Keratinocyte (primary cell): ENCODE data around the gene PTPRU. TPM values are rescaled to one million over a fixed set of nuclear protein-coding genes. Genes with fewer than 3 reads are reported as not detected.

Source experiments
- DNase-seq: peaks from one replicate; pipeline ENCODE4 v3.0.0-alpha.2; 2011; ENCODE audit warnings: low read depth, missing footprints, low spot score
- FAIRE-seq: peaks from 2 replicates; lab custom pipeline; 2011; peaks lifted over from hg19 to GRCh38; lab: Jason Lieb, UNC
- H2AFZ ChIP-seq: 2 replicates; pipeline ENCODE4 v1.6.0; 2012; ENCODE audit warnings: low read length, control low read depth, inconsistent platforms; ENCODE audit not compliant: control insufficient read depth
- H3K27ac ChIP-seq: 2 replicates; pipeline ENCODE4 v1.5.1; 2011; ENCODE audit warnings: low read length; ENCODE audit not compliant: control insufficient read depth, insufficient read depth
- H3K27me3 ChIP-seq: 3 replicates; pipeline ENCODE4 v1.6.0; 2011; ENCODE audit warnings: low read length; ENCODE audit not compliant: control insufficient read depth, insufficient read depth; ENCODE audit errors: extremely low read depth
- H3K36me3 ChIP-seq, 2 experiments: 2 replicates in 1 of 2; 3 replicates in 1 of 2; pipeline ENCODE4 v1.5.1; 2011; ENCODE audit warnings: low read length in 2 of 2, mild to moderate bottlenecking in 1 of 2; ENCODE audit not compliant: control insufficient read depth in 2 of 2, insufficient read depth in 2 of 2; ENCODE audit errors: extremely low read depth in 1 of 2
- H3K4me1 ChIP-seq: 3 replicates; pipeline ENCODE4 v1.5.1; 2011; ENCODE audit warnings: low read length; ENCODE audit not compliant: control insufficient read depth, insufficient read depth; ENCODE audit errors: extremely low read depth
- H3K4me2 ChIP-seq: 3 replicates; pipeline ENCODE4 v1.6.0; 2011; ENCODE audit warnings: low read depth, low read length; ENCODE audit not compliant: control insufficient read depth, insufficient read depth; ENCODE audit errors: extremely low read depth
- H3K4me3 ChIP-seq, 3 experiments: fragments of 200-600 bp in 1 of 3; sonication (generic) in 1 of 3; 2 replicates in 2 of 3; 3 replicates in 1 of 3; pipeline ENCODE4 v1.5.1; 2011 to 2016; ENCODE audit warnings: low read length in 3 of 3, mild to moderate bottlenecking in 3 of 3, control low read depth in 2 of 3, inconsistent platforms in 1 of 3, low read depth in 1 of 3, mixed read lengths in 1 of 3, mixed run types in 1 of 3, moderate library complexity in 1 of 3; ENCODE audit not compliant: control insufficient read depth in 2 of 3, insufficient read depth in 2 of 3; ENCODE audit errors: extremely low read depth in 1 of 3
- H3K79me2 ChIP-seq: 2 replicates; pipeline ENCODE4 v1.6.0; 2012; ENCODE audit warnings: low read length; ENCODE audit not compliant: control insufficient read depth, insufficient read depth
- H3K9ac ChIP-seq: 3 replicates; pipeline ENCODE4 v1.6.0; 2011; ENCODE audit warnings: low read length; ENCODE audit not compliant: control insufficient read depth, insufficient read depth; ENCODE audit errors: extremely low read depth
- H3K9me1 ChIP-seq: 3 replicates; pipeline ENCODE4 v1.6.0; 2011; ENCODE audit warnings: low read length; ENCODE audit not compliant: control insufficient read depth, insufficient read depth; ENCODE audit errors: extremely low read depth
- H3K9me3 ChIP-seq: 2 replicates; pipeline ENCODE4 v1.5.1; 2012; ENCODE audit warnings: low read depth, low read length; ENCODE audit not compliant: control insufficient read depth
- H4K20me1 ChIP-seq: 3 replicates; pipeline ENCODE4 v1.6.0; 2011; ENCODE audit warnings: low read length; ENCODE audit not compliant: control insufficient read depth, insufficient read depth; ENCODE audit errors: extremely low read depth
- CTCF ChIP-seq, 3 experiments: IDR thresholded peaks in 1 of 3; conservative IDR thresholded peaks in 1 of 3; optimal IDR thresholded peaks in 1 of 3; 2 replicates in 2 of 3; 3 replicates in 1 of 3; pipeline versions ENCODE3 to v1.5.1; 2011; ENCODE audit warnings: low read length in 3 of 3, mild to moderate bottlenecking in 3 of 3, moderate library complexity in 2 of 3, control low read depth in 1 of 3, inconsistent platforms in 1 of 3; ENCODE audit not compliant: insufficient read depth in 2 of 3; ENCODE audit errors: extremely low read depth in 1 of 3
- EZH2 ChIP-seq: IDR thresholded peaks from one replicate; pipeline ENCODE4 v1.6.1; 2012; ENCODE audit warnings: inconsistent platforms, mild to moderate bottlenecking, low read length, moderate library complexity
- dilution Hi-C: fragments of 300-500 bp; cut with MboI; formaldehyde crosslinking; loops from one replicate; pipeline ENCODE4 v1.7.0; 2020; ENCODE audit warnings: low sequenced_read_pairs; ENCODE audit not compliant: extremely low pct_ligation_motif_present
- polyA plus RNA-seq, 5 experiments: library from polyadenylated mRNA; depleted of rRNA in 3 of 5; stranded (reverse) in 3 of 5; stranded (forward) in 1 of 5; unstranded in 1 of 5; fragments of >200 nt; gene quantifications; 1 replicate in 1 of 5; 2 replicates in 3 of 5; 3 replicates in 1 of 5; pipeline versions ENCODE4 v1.2.1 to v1.2.3, GENCODE V29; 2011 to 2012; ENCODE audit warnings: missing spikeins in 2 of 5, low read depth in 1 of 5, low replicate concordance in 1 of 5

The PTPRU gene
- polyA plus RNA-seq, 1 donor (not counting 4 experiments of a cell fraction or from before 2014, with no cell fraction given), result 4.3 TPM

- no peak overlapping the region for H3K4me2 ChIP-seq
- H3K4me1 ChIP-seq, result peaks cover 20% of the 10 kb centered on the region
- H3K27me3 ChIP-seq, result peaks cover 17% of the 10 kb centered on the region
- DNase-seq (no peak), FAIRE-seq (no peak)
- no peak overlapping the region for H3K4me3 ChIP-seq
- H4K20me1 ChIP-seq, result no peaks in the 10 kb centered on the region
- no peaks in the 10 kb centered on the region for H3K79me2 ChIP-seq
- no peak overlapping the region for H3K9ac ChIP-seq
- no peak overlapping the region for H2AFZ ChIP-seq
- H3K36me3 ChIP-seq, result no peaks in the 10 kb centered on the region
- H3K9me1 ChIP-seq, result no peaks in the 10 kb centered on the region
- H3K27ac ChIP-seq, result no peak overlapping the region
- dilution Hi-C loops, result loop anchor here (25.0 kb wide), 1 partner anchor 122 kb away; no protein-coding TSS in a partner anchor
- no peaks in the 10 kb centered on the region for H3K9me3 ChIP-seq
- TF ChIP-seq EZH2 (no peak), CTCF (optimal IDR thresholded peaks at IDR 0.05 in 1 of 3, IDR thresholded peaks at IDR 0.05 in 1 of 3, conservative IDR thresholded peaks at IDR 0.05 in 1 of 3; ENCODE audit: extremely low read depth in 1 of 3, insufficient read depth in 2 of 3, low read length in 3 of 3) (peak in 2 of 3 experiments; percentile 7 to 28)
Observed at GRCh38 chr1:29240400-29240837, 4.1 kb downstream of the PTPRU start.

- no peaks in the 10 kb centered on the region for H3K9me1 ChIP-seq
- no peak overlapping the region for H3K9ac ChIP-seq
- peaks cover 17% of the 10 kb centered on the region for H3K27me3 ChIP-seq
- FAIRE-seq, result no peak
- no peaks in the 10 kb centered on the region for H3K9me3 ChIP-seq
- H3K4me1 ChIP-seq, result peaks cover 20% of the 10 kb centered on the region
- DNase-seq, result no peak
- TF ChIP-seq EZH2 (no peak), CTCF (optimal IDR thresholded peaks at IDR 0.05 in 1 of 3, IDR thresholded peaks at IDR 0.05 in 1 of 3, conservative IDR thresholded peaks at IDR 0.05 in 1 of 3; ENCODE audit: extremely low read depth in 1 of 3, insufficient read depth in 2 of 3, low read length in 3 of 3) (no peak)
- no peaks in the 10 kb centered on the region for H3K79me2 ChIP-seq
- H3K4me2 ChIP-seq, result no peak overlapping the region
- no peak overlapping the region for H3K4me3 ChIP-seq
- H4K20me1 ChIP-seq, result no peaks in the 10 kb centered on the region
- no peak overlapping the region for H3K27ac ChIP-seq
- no peaks in the 10 kb centered on the region for H3K36me3 ChIP-seq
- dilution Hi-C loops, result loop anchor here (25.0 kb wide), 1 partner anchor 121 kb away; no protein-coding TSS in a partner anchor
- no peak overlapping the region for H2AFZ ChIP-seq
Observed at GRCh38 chr1:29240986-29241385, 4.7 kb downstream of the PTPRU start.
